SK-N-SH (cell line): ENCODE measurements around the gene ZNF526. TPM values are rescaled to one million over a fixed set of nuclear protein-coding genes. Genes with fewer than 3 reads are reported as not detected.
A peak's percentile ranks its signal among the peaks of the same experiment; 100 is the strongest.

Source experiments
- CTCF ChIA-PET: fragments of 300-600, 350-600 bp; formaldehyde crosslinking; extraction: SDS; loops from one replicate; lab custom pipeline; 2021; lab: Yijun Ruan, JAX
- POLR2A ChIA-PET: fragments of 350-600 bp; sonication (Branson Sonifier 250); formaldehyde crosslinking; extraction: SDS; loops from one replicate; lab custom pipeline; 2020; ENCODE audit warnings: antibody characterized with exemption, inconsistent platforms; lab: Yijun Ruan, JAX
- DNase-seq: peaks from one replicate; pipeline ENCODE4 v3.0.0; 2012
- H2AFZ ChIP-seq: fragments of 200-600 bp; sonication (generic); 2 replicates; pipeline ENCODE4 v1.8.1; 2016; ENCODE audit warnings: antibody characterized with exemption, mild to moderate bottlenecking, low read depth
- H3F3A ChIP-seq: fragments of 200-600 bp; sonication (generic); replicated peaks from 2 replicates; pipeline ENCODE3; 2016; ENCODE audit warnings: antibody characterized with exemption, mild to moderate bottlenecking; ENCODE audit not compliant: insufficient read depth
- H3K27ac ChIP-seq, 2 experiments: fragments of 200-500 bp in 1 of 2; fragments of 200-600 bp in 1 of 2; sonication (Bioruptor generic) in 1 of 2; sonication (generic), shearing (Covaris generic) in 1 of 2; 2 replicates each; pipeline versions ENCODE4 v1.5.1 to v1.6.1; 2014 to 2016; ENCODE audit warnings: low read depth in 2 of 2, inconsistent platforms in 1 of 2, low read length in 1 of 2, mild to moderate bottlenecking in 1 of 2, mixed read lengths in 1 of 2
- H3K27me3 ChIP-seq: fragments of 200-600 bp; sonication (generic), shearing (Covaris generic); 2 replicates; pipeline ENCODE4 v1.6.1; 2016; ENCODE audit warnings: mixed run types; ENCODE audit not compliant: insufficient read depth
- H3K36me3 ChIP-seq, 2 experiments: fragments of 200-500 bp in 1 of 2; fragments of 200-600 bp in 1 of 2; sonication (Bioruptor generic) in 1 of 2; sonication (generic) in 1 of 2; replicated peaks in 1 of 2; 2 replicates each; pipeline versions ENCODE3 to v1.5.1; 2014 to 2016; ENCODE audit warnings: low read length in 1 of 2, mild to moderate bottlenecking in 1 of 2; ENCODE audit not compliant: insufficient read depth in 2 of 2, control insufficient read depth in 1 of 2
- H3K4me1 ChIP-seq, 2 experiments: fragments of 200-500 bp in 1 of 2; fragments of 200-600 bp in 1 of 2; sonication (Bioruptor generic) in 1 of 2; sonication (generic), shearing (Covaris generic) in 1 of 2; 2 replicates each; pipeline versions ENCODE4 v1.5.1 to v1.6.1; 2014 to 2016; ENCODE audit warnings: low read depth in 1 of 2, low read length in 1 of 2, mixed run types in 1 of 2; ENCODE audit not compliant: insufficient read depth in 2 of 2, control insufficient read depth in 1 of 2
- H3K4me2 ChIP-seq: fragments of 200-600 bp; sonication (generic), shearing (Covaris generic); 2 replicates; pipeline ENCODE4 v1.6.1; 2017; ENCODE audit warnings: mixed run types
- H3K4me3 ChIP-seq, 2 experiments: fragments of 200-500 bp in 1 of 2; fragments of 200-600 bp in 1 of 2; sonication (Bioruptor generic) in 1 of 2; sonication (generic), shearing (Covaris generic) in 1 of 2; 2 replicates each; pipeline versions ENCODE4 v1.5.1 to v1.8.1; 2014 to 2016; ENCODE audit warnings: low read depth in 2 of 2, inconsistent platforms in 1 of 2, low read length in 1 of 2, mild to moderate bottlenecking in 1 of 2, mixed read lengths in 1 of 2, moderate library complexity in 1 of 2
- H3K79me2 ChIP-seq: fragments of 200-600 bp; sonication (generic); 2 replicates; pipeline ENCODE4 v1.8.1; 2017; ENCODE audit warnings: mild to moderate bottlenecking; ENCODE audit not compliant: insufficient read depth
- H3K9ac ChIP-seq: fragments of 200-600 bp; sonication (generic); 2 replicates; pipeline ENCODE4 v1.6.1; 2017; ENCODE audit warnings: mixed run types
- H3K9me2 ChIP-seq: fragments of 200-600 bp; sonication (generic); 2 replicates; pipeline ENCODE4 v1.6.1; 2017; ENCODE audit warnings: mixed run types
- H3K9me3 ChIP-seq: fragments of 200-600 bp; sonication (generic); 2 replicates; pipeline ENCODE4 v1.6.1; 2017; ENCODE audit warnings: mixed run types, mild to moderate bottlenecking, moderate library complexity
- H4K20me1 ChIP-seq: fragments of 200-600 bp; sonication (generic); 2 replicates; pipeline ENCODE4 v1.6.1; 2017; ENCODE audit warnings: mild to moderate bottlenecking, mixed run types; ENCODE audit not compliant: insufficient read depth
- FOXM1 ChIP-seq: IDR thresholded peaks from 2 replicates; pipeline ENCODE4 v1.4.0; 2012; ENCODE audit warnings: low read depth, mild to moderate bottlenecking
- JUND ChIP-seq: IDR thresholded peaks from 2 replicates; pipeline ENCODE4 v1.4.0; 2012
- MEF2A ChIP-seq: IDR thresholded peaks from 2 replicates; pipeline ENCODE4 v1.4.0; 2012; ENCODE audit warnings: low read depth, borderline replicate concordance
- POLR2AphosphoS5 ChIP-seq: IDR thresholded peaks from 2 replicates; pipeline ENCODE4 v1.6.1; 2012; ENCODE audit warnings: low read depth, low read length
- RAD21 ChIP-seq: IDR thresholded peaks from 2 replicates; pipeline ENCODE4 v1.6.1; 2012; ENCODE audit warnings: mild to moderate bottlenecking, low read length
- SIN3A ChIP-seq: IDR thresholded peaks from 2 replicates; pipeline ENCODE4 v1.6.1; 2012; ENCODE audit warnings: low read depth, mild to moderate bottlenecking, low read length, moderate library complexity, borderline replicate concordance
- SMC3 ChIP-seq: IDR thresholded peaks from 2 replicates; pipeline ENCODE4 v1.6.1; 2012; ENCODE audit warnings: low read depth, low read length, improper control_type of control experiment
- TAF1 ChIP-seq: IDR thresholded peaks from 2 replicates; pipeline ENCODE4 v1.6.1; 2012; ENCODE audit warnings: low read depth, mild to moderate bottlenecking, low read length, moderate library complexity, borderline replicate concordance
- TCF12 ChIP-seq: IDR thresholded peaks from 2 replicates; pipeline ENCODE4 v1.4.0; 2012
- WGBS: methylation state at CpG from one replicate; pipeline ENCODE4 v1.1.6; 2017; ENCODE audit warnings: low lambda C conversion rate; 5-methylcytosine and 5-hydroxymethylcytosine counted together
- polyA plus RNA-seq, 3 experiments: library from polyadenylated mRNA; depleted of rRNA; stranded (reverse); fragments of >200 nt; gene quantifications; 2 replicates each; pipeline ENCODE4 v1.2.3, GENCODE V29; 2012
- TF ChIP-seq, protein P1 (sequence below): IDR thresholded peaks from 2 replicates; pipeline ENCODE4 v1.4.0; 2012; ENCODE audit warnings: low read depth, borderline replicate concordance
- TF ChIP-seq, protein P2 (sequence below): fragments of 150-350 bp; IDR thresholded peaks from 2 replicates; pipeline ENCODE4 v1.6.1; 2017; ENCODE audit warnings: antibody characterized with exemption, low read length, low read depth, borderline replicate concordance
- TF ChIP-seq, protein P3 (sequence below): fragments of 200-600 bp; sonication (generic); IDR thresholded peaks from 2 replicates; pipeline ENCODE4 v1.6.1; 2017; ENCODE audit warnings: antibody characterized with exemption, mild to moderate bottlenecking, moderate library complexity
- TF ChIP-seq, protein P4 (sequence below): IDR thresholded peaks from 2 replicates; pipeline ENCODE4; 2012
- TF ChIP-seq, protein P5 (sequence below): IDR thresholded peaks from 2 replicates; pipeline ENCODE4 v1.6.1; 2012; ENCODE audit warnings: mild to moderate bottlenecking, low read depth, low read length, moderate library complexity

ZNF526 gene
- polyA plus RNA-seq, 1 of the 3 experiments (the other 2 are of a cell fraction), result 3.5 TPM

DNA sequence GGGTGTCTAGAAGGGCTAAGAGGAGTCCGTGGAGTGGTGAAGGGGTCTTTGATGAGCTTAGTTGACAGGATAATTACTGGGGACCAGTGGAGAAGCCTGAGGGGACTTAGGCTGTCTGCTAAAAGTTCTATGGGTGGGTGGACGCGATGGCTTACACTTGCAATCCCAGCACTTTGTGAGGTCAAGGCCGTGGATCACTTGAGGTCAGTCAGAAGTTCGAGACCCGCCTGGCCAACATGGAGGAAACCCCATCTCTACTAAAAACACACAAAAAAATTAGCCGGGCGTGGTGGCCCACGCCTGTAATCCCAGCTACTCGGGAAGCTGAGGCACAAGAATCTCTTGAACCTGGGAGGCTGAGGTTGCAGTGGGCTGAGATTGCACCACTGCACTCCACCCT, 25.1 kb downstream of the ZNF526 start:
- Histone ChIP-seq H3K9me3 (no peaks in the 10 kb centered on the region), H3K4me1 (peaks cover 25 to 30% of the 10 kb centered on the region in 2 experiments), H4K20me1 (peaks cover 40% of the 10 kb centered on the region), H2AFZ (no peak overlapping the region), H3K4me2 (peak overlapping the region; percentile 97), H3K27me3 (no peaks in the 10 kb centered on the region), H3K9me2 (no peaks in the 10 kb centered on the region), H3K79me2 (peaks cover 49% of the 10 kb centered on the region), H3F3A (peaks cover 47% of the 10 kb centered on the region), H3K9ac (no peak overlapping the region; the same call in 1 of the 2 replicates), H3K36me3 (peaks cover 7 to 25% of the 10 kb centered on the region in 2 experiments), H3K27ac (peak overlapping the region; percentile 83 to 95), H3K4me3 (0 out of 4 replicates have a peak overlapping the region, but pooled peaks of 1 of the 2 experiments have one; percentile 83)
- 85% methylated on average over 10 of the region's 10 CpGs for WGBS
- DNase-seq, result no peak
- ChIA-PET POLR2A (interaction anchor here (0.5 to 3.3 kb wide), 4 partner anchors 11 to 185 kb away, joined by 3 to 35 read pairs (median 16); no protein-coding TSS in a partner anchor), CTCF (interaction anchor here (0.9 to 14.8 kb wide), 14 partner anchors 10 to 137 kb away, joined by 3 to 205 read pairs (median 4); partner anchors contain the start of genes PAFAH1B3, PRR19 and ZNF526)
- no peak for TF ChIP-seq FOXM1
- no peak for TF ChIP-seq MEF2A
- no peak for TF ChIP-seq RAD21
- no peak for TF ChIP-seq TCF12
- TF ChIP-seq, protein P1, sequence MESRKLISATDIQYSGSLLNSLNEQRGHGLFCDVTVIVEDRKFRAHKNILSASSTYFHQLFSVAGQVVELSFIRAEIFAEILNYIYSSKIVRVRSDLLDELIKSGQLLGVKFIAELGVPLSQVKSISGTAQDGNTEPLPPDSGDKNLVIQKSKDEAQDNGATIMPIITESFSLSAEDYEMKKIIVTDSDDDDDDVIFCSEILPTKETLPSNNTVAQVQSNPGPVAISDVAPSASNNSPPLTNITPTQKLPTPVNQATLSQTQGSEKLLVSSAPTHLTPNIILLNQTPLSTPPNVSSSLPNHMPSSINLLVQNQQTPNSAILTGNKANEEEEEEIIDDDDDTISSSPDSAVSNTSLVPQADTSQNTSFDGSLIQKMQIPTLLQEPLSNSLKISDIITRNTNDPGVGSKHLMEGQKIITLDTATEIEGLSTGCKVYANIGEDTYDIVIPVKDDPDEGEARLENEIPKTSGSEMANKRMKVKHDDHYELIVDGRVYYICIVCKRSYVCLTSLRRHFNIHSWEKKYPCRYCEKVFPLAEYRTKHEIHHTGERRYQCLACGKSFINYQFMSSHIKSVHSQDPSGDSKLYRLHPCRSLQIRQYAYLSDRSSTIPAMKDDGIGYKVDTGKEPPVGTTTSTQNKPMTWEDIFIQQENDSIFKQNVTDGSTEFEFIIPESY, result no peak

DNA sequence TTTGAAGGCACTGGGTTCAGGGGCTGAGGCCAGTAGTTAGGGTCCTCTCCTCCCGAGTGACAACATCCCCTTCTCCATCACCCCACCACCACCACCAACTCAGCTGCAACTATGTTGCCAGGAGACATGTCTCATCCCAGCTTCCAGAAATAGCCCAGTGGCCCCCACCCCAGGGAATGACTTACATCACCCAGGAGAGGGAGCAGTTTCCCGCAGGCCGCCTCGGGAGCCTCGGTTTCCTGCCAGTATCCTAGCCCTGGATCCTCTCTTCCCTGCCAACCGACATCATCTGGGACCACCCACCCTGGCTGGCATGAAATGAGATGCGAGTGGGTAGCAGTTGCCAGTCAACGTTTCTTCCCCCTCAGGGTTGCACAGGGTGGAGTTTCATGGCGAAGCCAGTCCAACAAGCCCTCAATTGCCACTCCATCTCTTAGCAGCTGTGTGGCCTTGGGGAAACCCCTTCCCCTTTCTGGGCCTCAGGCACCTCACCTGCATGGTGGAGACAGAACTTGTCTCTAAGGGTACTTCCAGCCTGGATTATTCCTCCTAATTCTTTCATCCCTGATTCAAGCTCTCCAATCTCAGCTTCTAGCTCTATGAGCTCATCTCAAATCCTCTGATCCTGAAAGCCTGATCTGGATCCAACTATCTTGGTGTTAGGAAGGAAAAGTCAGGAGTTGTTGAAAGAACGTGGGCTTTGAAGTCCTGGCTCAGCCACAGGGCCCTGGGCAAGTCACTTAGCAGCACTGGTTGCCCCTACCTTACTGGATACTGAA, 26.2 kb downstream of the ZNF526 start:
- H3K27ac ChIP-seq, result peak overlapping the region; percentile 61 to 83
- H4K20me1 ChIP-seq, result peaks cover 50% of the 10 kb centered on the region
- H3K9me2 ChIP-seq, result no peaks in the 10 kb centered on the region
- peak; percentile 74 for DNase-seq
- H3K36me3 ChIP-seq, result peaks cover 10 to 23% of the 10 kb centered on the region in 2 experiments
- H2AFZ ChIP-seq, result no peak overlapping the region
- H3K79me2 ChIP-seq, result peaks cover 49% of the 10 kb centered on the region
- H3K9ac ChIP-seq, result 0 out of 2 replicates have a peak overlapping the region, but pooled peaks have one; percentile 17
- peaks cover 52% of the 10 kb centered on the region for H3F3A ChIP-seq
- POLR2A ChIA-PET, result interaction anchor here (0.7 to 3.3 kb wide), 5 partner anchors 16 to 41 kb away, joined by 3 to 35 read pairs (median 4); no protein-coding TSS in a partner anchor
- 39% methylated on average over 9 of the region's 10 CpGs for WGBS
- peak overlapping the region; percentile 55; the same call in 1 of the 2 replicates for H3K4me2 ChIP-seq
- no peak overlapping the region; a peak in 1 of 4 replicates for H3K4me3 ChIP-seq
- no peaks in the 10 kb centered on the region for H3K9me3 ChIP-seq
- CTCF ChIA-PET, result interaction anchor here (0.6 to 14.8 kb wide), 12 partner anchors 10 to 138 kb away, joined by 3 to 205 read pairs (median 4); partner anchors contain the start of genes DEDD2 and ZNF526
- H3K4me1 ChIP-seq, result peaks cover 26 to 31% of the 10 kb centered on the region in 2 experiments
- no peaks in the 10 kb centered on the region for H3K27me3 ChIP-seq
- TF ChIP-seq SIN3A (0 out of 2 replicates have a peak, but pooled peaks have one; percentile 47), RAD21 (peak; percentile 65), POLR2AphosphoS5 (peak; percentile 72), MEF2A (peak; percentile 66; the same call in 1 of the 2 replicates), JUND (peak; percentile 10; the same call in 1 of the 2 replicates), TAF1 (no peak), SMC3 (peak; percentile 68)
- TF ChIP-seq, protein P2, sequence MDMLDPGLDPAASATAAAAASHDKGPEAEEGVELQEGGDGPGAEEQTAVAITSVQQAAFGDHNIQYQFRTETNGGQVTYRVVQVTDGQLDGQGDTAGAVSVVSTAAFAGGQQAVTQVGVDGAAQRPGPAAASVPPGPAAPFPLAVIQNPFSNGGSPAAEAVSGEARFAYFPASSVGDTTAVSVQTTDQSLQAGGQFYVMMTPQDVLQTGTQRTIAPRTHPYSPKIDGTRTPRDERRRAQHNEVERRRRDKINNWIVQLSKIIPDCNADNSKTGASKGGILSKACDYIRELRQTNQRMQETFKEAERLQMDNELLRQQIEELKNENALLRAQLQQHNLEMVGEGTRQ, result no peak
- TF ChIP-seq, protein P3, sequence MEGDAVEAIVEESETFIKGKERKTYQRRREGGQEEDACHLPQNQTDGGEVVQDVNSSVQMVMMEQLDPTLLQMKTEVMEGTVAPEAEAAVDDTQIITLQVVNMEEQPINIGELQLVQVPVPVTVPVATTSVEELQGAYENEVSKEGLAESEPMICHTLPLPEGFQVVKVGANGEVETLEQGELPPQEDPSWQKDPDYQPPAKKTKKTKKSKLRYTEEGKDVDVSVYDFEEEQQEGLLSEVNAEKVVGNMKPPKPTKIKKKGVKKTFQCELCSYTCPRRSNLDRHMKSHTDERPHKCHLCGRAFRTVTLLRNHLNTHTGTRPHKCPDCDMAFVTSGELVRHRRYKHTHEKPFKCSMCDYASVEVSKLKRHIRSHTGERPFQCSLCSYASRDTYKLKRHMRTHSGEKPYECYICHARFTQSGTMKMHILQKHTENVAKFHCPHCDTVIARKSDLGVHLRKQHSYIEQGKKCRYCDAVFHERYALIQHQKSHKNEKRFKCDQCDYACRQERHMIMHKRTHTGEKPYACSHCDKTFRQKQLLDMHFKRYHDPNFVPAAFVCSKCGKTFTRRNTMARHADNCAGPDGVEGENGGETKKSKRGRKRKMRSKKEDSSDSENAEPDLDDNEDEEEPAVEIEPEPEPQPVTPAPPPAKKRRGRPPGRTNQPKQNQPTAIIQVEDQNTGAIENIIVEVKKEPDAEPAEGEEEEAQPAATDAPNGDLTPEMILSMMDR, result peak; percentile 73
- TF ChIP-seq, protein P4, sequence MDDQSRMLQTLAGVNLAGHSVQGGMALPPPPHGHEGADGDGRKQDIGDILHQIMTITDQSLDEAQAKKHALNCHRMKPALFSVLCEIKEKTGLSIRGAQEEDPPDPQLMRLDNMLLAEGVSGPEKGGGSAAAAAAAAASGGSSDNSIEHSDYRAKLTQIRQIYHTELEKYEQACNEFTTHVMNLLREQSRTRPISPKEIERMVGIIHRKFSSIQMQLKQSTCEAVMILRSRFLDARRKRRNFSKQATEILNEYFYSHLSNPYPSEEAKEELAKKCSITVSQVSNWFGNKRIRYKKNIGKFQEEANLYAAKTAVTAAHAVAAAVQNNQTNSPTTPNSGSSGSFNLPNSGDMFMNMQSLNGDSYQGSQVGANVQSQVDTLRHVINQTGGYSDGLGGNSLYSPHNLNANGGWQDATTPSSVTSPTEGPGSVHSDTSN, result peak; percentile 42
- TF ChIP-seq, protein P5, sequence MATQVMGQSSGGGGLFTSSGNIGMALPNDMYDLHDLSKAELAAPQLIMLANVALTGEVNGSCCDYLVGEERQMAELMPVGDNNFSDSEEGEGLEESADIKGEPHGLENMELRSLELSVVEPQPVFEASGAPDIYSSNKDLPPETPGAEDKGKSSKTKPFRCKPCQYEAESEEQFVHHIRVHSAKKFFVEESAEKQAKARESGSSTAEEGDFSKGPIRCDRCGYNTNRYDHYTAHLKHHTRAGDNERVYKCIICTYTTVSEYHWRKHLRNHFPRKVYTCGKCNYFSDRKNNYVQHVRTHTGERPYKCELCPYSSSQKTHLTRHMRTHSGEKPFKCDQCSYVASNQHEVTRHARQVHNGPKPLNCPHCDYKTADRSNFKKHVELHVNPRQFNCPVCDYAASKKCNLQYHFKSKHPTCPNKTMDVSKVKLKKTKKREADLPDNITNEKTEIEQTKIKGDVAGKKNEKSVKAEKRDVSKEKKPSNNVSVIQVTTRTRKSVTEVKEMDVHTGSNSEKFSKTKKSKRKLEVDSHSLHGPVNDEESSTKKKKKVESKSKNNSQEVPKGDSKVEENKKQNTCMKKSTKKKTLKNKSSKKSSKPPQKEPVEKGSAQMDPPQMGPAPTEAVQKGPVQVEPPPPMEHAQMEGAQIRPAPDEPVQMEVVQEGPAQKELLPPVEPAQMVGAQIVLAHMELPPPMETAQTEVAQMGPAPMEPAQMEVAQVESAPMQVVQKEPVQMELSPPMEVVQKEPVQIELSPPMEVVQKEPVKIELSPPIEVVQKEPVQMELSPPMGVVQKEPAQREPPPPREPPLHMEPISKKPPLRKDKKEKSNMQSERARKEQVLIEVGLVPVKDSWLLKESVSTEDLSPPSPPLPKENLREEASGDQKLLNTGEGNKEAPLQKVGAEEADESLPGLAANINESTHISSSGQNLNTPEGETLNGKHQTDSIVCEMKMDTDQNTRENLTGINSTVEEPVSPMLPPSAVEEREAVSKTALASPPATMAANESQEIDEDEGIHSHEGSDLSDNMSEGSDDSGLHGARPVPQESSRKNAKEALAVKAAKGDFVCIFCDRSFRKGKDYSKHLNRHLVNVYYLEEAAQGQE, result no peak
